K562 (cell line): ENCODE data around the gene MMS19. TPM values are rescaled to one million over a fixed set of nuclear protein-coding genes. Genes with fewer than 3 reads are reported as not detected.

Experiments
- ATAC-seq: fragments of 200-7000 bp; cut with Tn5 transposase; 3 replicates; pipeline ENCODE4 v1.9.1; 2020; ENCODE audit warnings: moderate library complexity
- BruUV-seq: library from RNA; stranded (reverse); fragments of 400-500 nt; replicated peaks from 2 replicates; lab custom pipeline; 2021; lab: Mats Ljungman, UMichigan
- CTCF ChIA-PET: fragments of 300-600 bp; formaldehyde crosslinking; extraction: SDS; loops from one replicate; lab custom pipeline; 2021; ENCODE audit warnings: low intra/inter-chr PET ratio; lab: Yijun Ruan, JAX
- POLR2A ChIA-PET: fragments of 300-600, 350-650 bp; sonication (Branson Sonifier 250); formaldehyde crosslinking; extraction: SDS; loops from one replicate; lab custom pipeline; 2021; ENCODE audit warnings: antibody characterized with exemption, inconsistent platforms; lab: Yijun Ruan, JAX
- DNase-seq, 4 experiments: peaks; one replicate each; pipeline versions ENCODE4 v3.0.0 to v3.0.0-alpha.2; 2011 to 2018; ENCODE audit warnings: low spot score in 3 of 4, mixed read lengths in 3 of 4; ENCODE audit errors: extremely low read depth in 1 of 4
- FAIRE-seq: peaks from 2 replicates; lab custom pipeline; 2011; peaks lifted over from hg19 to GRCh38; lab: Jason Lieb, UNC
- H2AFZ ChIP-seq: 2 replicates; pipeline ENCODE4 v1.6.0; 2011; ENCODE audit warnings: low read depth, low read length, control low read depth, inconsistent platforms
- H3K27ac ChIP-seq: fragments of 200-600 bp; 3 replicates; pipeline ENCODE4 v1.8.0; 2011; ENCODE audit warnings: low read depth, mild to moderate bottlenecking, control low read depth, inconsistent platforms, low read length, moderate library complexity, mixed read lengths; ENCODE audit errors: extremely low read depth
- H3K27me3 ChIP-seq, 2 experiments: fragments of 300-600 bp in 1 of 2; 2 replicates in 1 of 2; 3 replicates in 1 of 2; pipeline versions ENCODE4 v1.6.0 to v1.8.0; 2011; ENCODE audit warnings: inconsistent platforms in 2 of 2, low read length in 2 of 2, mild to moderate bottlenecking in 1 of 2, mixed read lengths in 1 of 2, moderate library complexity in 1 of 2; ENCODE audit not compliant: control insufficient read depth in 2 of 2, insufficient read depth in 2 of 2
- H3K36me3 ChIP-seq: fragments of 300-600 bp; 3 replicates; pipeline ENCODE4 v1.8.0; 2011; ENCODE audit warnings: mild to moderate bottlenecking, low read length, inconsistent platforms; ENCODE audit not compliant: control insufficient read depth, insufficient read depth
- H3K4me1 ChIP-seq, 2 experiments: fragments of 200-600 bp in 1 of 2; replicated peaks in 1 of 2; 2 replicates in 1 of 2; 3 replicates in 1 of 2; pipeline versions ENCODE4 v1.5.1 to v1.8.0; 2011; ENCODE audit warnings: inconsistent platforms in 2 of 2, low read length in 2 of 2, mild to moderate bottlenecking in 1 of 2, mixed read lengths in 1 of 2, moderate library complexity in 1 of 2; ENCODE audit not compliant: control insufficient read depth in 2 of 2, insufficient read depth in 2 of 2
- H3K4me2 ChIP-seq: 2 replicates; pipeline ENCODE4 v1.6.1; 2011; ENCODE audit warnings: low read length, control low read depth, inconsistent platforms, mixed read lengths; ENCODE audit not compliant: insufficient read depth
- H3K4me3 ChIP-seq: fragments of 200-600 bp; sonication (generic), shearing (Covaris generic); 2 replicates; pipeline ENCODE4 v1.5.1; 2016; ENCODE audit warnings: control low read depth, inconsistent platforms
- H3K79me2 ChIP-seq: fragments of 200-600 bp; 3 replicates; pipeline ENCODE4 v1.8.0; 2011; ENCODE audit warnings: low read length, inconsistent platforms; ENCODE audit not compliant: control insufficient read depth, insufficient read depth
- H3K9ac ChIP-seq, 2 experiments: 2 replicates each; pipeline versions ENCODE4 v1.6.0 to v1.6.1; 2011; ENCODE audit warnings: low read depth in 2 of 2, low read length in 2 of 2, control low read depth in 1 of 2, inconsistent platforms in 1 of 2, mild to moderate bottlenecking in 1 of 2, mixed read lengths in 1 of 2; ENCODE audit not compliant: insufficient read depth in 1 of 2
- H3K9me1 ChIP-seq: one replicate; pipeline ENCODE4 v1.6.0; 2011; ENCODE audit warnings: inconsistent platforms, mild to moderate bottlenecking, low read length, moderate library complexity; ENCODE audit not compliant: control insufficient read depth, insufficient read depth
- H3K9me3 ChIP-seq: replicated peaks from 2 replicates; pipeline ENCODE4 v1.5.1; 2011; ENCODE audit warnings: low read depth, low read length, inconsistent platforms; ENCODE audit not compliant: control insufficient read depth, insufficient read depth
- H4K20me1 ChIP-seq: replicated peaks from 2 replicates; pipeline ENCODE4 v1.6.1; 2011; ENCODE audit warnings: low read length, inconsistent platforms, mixed read lengths; ENCODE audit not compliant: control insufficient read depth, insufficient read depth
- ATF1 ChIP-seq, 2 experiments: fragments of 450-650 bp in 1 of 2; IDR thresholded peaks; 2 replicates each; pipeline ENCODE4 v1.6.1; 2016; ENCODE audit warnings: missing compliant biosample characterization in 1 of 2, missing genetic modification characterization in 1 of 2
- CBFB ChIP-seq: sonication (generic); formaldehyde crosslinking; IDR thresholded peaks from 2 replicates; pipeline ENCODE4 v1.4.0; 2020; ENCODE audit warnings: mild to moderate bottlenecking, missing genetic modification reagents
- CREM ChIP-seq: IDR thresholded peaks from 2 replicates; pipeline ENCODE4 v1.6.1; 2014; ENCODE audit warnings: antibody characterized with exemption, low read depth
- HDAC6 ChIP-seq: IDR thresholded peaks from 2 replicates; pipeline ENCODE4 v1.6.1; 2012; ENCODE audit warnings: low read depth, mild to moderate bottlenecking, control low read depth, inconsistent platforms, low read length, moderate library complexity
- HSF4 ChIP-seq: fragments of 250-450 bp; sonication (Bioruptor Pico); IDR thresholded peaks from 2 replicates; pipeline ENCODE4 v2.1.2; 2022; ENCODE audit warnings: mild to moderate bottlenecking, moderate library complexity, borderline replicate concordance
- IRF9 ChIP-seq: fragments of 450-650 bp; IDR thresholded peaks from 2 replicates; pipeline ENCODE4 v1.6.1; 2016; ENCODE audit warnings: missing biosample characterization, missing genetic modification characterization
- MYBL2 ChIP-seq, 2 experiments: fragments of 450-650 bp in 1 of 2; sonication (generic) in 1 of 2; formaldehyde crosslinking in 1 of 2; IDR thresholded peaks; 2 replicates each; pipeline versions ENCODE4 v1.6.1 to v1.8.1; 2017 to 2022; ENCODE audit warnings: borderline replicate concordance in 1 of 2, inconsistent platforms in 1 of 2, low read depth in 1 of 2, mild to moderate bottlenecking in 1 of 2, missing genetic modification reagents in 1 of 2, moderate library complexity in 1 of 2
- SAP30 ChIP-seq: fragments of 200-600 bp; sonication (generic); IDR thresholded peaks from 2 replicates; pipeline ENCODE4 v1.6.1; 2012; ENCODE audit warnings: borderline replicate concordance, low read depth, mild to moderate bottlenecking, moderate library complexity, low read length, control low read depth, inconsistent platforms; ENCODE audit not compliant: insufficient read depth, poor library complexity, severe bottlenecking
- SREBF1 ChIP-seq: fragments of 150-350 bp; IDR thresholded peaks from 2 replicates; pipeline ENCODE4 v1.6.1; 2014; ENCODE audit warnings: antibody characterized with exemption, low read depth, low read length, borderline replicate concordance
- TARDBP ChIP-seq: fragments of 450-650 bp; IDR thresholded peaks from 2 replicates; pipeline ENCODE4 v1.6.1; 2016
- TGIF2 ChIP-seq: sonication (generic); formaldehyde crosslinking; IDR thresholded peaks from 2 replicates; pipeline ENCODE4 v1.8.1; 2022; ENCODE audit warnings: mild to moderate bottlenecking, missing genetic modification reagents, moderate library complexity
- USF1 ChIP-seq: sonication (generic); formaldehyde crosslinking; IDR thresholded peaks from 2 replicates; pipeline ENCODE4 v1.9.0; 2022; ENCODE audit warnings: mild to moderate bottlenecking, missing genetic modification reagents
- ZNF121 ChIP-seq: sonication (generic); formaldehyde crosslinking; conservative IDR thresholded peaks from 2 replicates; pipeline ENCODE4 v1.8.0; 2022; ENCODE audit warnings: missing genetic modification reagents
- ZNF699 ChIP-seq: fragments of 250-450 bp; sonication (Bioruptor Pico); IDR thresholded peaks from 2 replicates; pipeline ENCODE4 v1.8.0; 2021; ENCODE audit warnings: mild to moderate bottlenecking, moderate library complexity; ENCODE audit not compliant: insufficient replicate concordance
- ZNF778 ChIP-seq: fragments of 450-650 bp; formaldehyde crosslinking; IDR thresholded peaks from 2 replicates; pipeline ENCODE4 v1.4.0; 2020; ENCODE audit warnings: mild to moderate bottlenecking, moderate library complexity
- WGBS: fragments of 100-300 bp; shearing (Covaris generic); methylation state at CpG from one replicate; pipeline ENCODE4 v1.1.6; 2016; ENCODE audit warnings: low coverage, mixed read lengths; ENCODE audit not compliant: insufficient coverage; ENCODE audit errors: missing lambda C conversion rate; 5-methylcytosine and 5-hydroxymethylcytosine counted together
- in situ Hi-C: fragments of 300-500 bp; cut with MboI; formaldehyde crosslinking; loops from 4 replicates; pipeline ENCODE4 v1.15.0; 2018; ENCODE audit warnings: inconsistent platforms, mixed read lengths
- intact Hi-C: fragments of 100-400 bp; cut with micrococcal nuclease; formaldehyde crosslinking; loops from 2 replicates; pipeline ENCODE4 v1.14.2; 2022
- polyA plus RNA-seq, 8 experiments: library from polyadenylated mRNA; depleted of rRNA in 4 of 8; stranded (reverse) in 5 of 8; unstranded in 3 of 8; fragments of >200 nt; fragmentation: Nextera tagmentation in 2 of 8; fragmentation: Illumina TruSeq in 1 of 8; extraction: Ambion mirVana in 2 of 8; extraction: Trizol in 1 of 8; gene quantifications; 2 replicates each; pipeline versions ENCODE4 v1.2.1 to v1.2.3, GENCODE V29; 2011 to 2014; ENCODE audit warnings: inconsistent platforms in 1 of 8, missing spikeins in 1 of 8
- total RNA-seq, 7 experiments: library from RNA; depleted of rRNA in 6 of 7; stranded (reverse); fragments of >200 nt in 6 of 7; fragmentation: Illumina TruSeq in 2 of 7; extraction: Trizol in 2 of 7; gene quantifications; 2 replicates each; pipeline versions ENCODE4 v1.2.1 to v1.2.3, GENCODE V29; 2011 to 2021; ENCODE audit warnings: low replicate concordance in 1 of 7

The MMS19 gene
- total and polyA plus RNA-seq, 9 of the 15 experiments (the other 6 are each of a cell fraction or from before 2014, with no cell fraction given): 40.1 to 110 (median 62.9) TPM

GRCh38 chr10:97502916-97503315 is 4.7 kb upstream of the MMS19 start:
- in situ Hi-C loops: no loop called here
- no peak overlapping the region for H2AFZ ChIP-seq
- FAIRE-seq (no peak), ATAC-seq (no peak), DNase-seq (no peak)
- no peak overlapping the region for H3K4me3 ChIP-seq
- H4K20me1 ChIP-seq: peaks cover 6% of the 10 kb centered on the region; the same call in 1 of the 2 replicates
- ChIA-PET POLR2A (no interaction called here), CTCF (no interaction called here)
- H3K27ac ChIP-seq: no peak overlapping the region
- no peak overlapping the region for H3K4me2 ChIP-seq
- TF ChIP-seq SAP30: no peak
- TF ChIP-seq ZNF121: peak; percentile 56; the same call in 1 of the 2 replicates
- peaks cover 6 to 26% of the 10 kb centered on the region in 2 experiments; a peak in 3 of 5 replicates for H3K27me3 ChIP-seq
- no peaks in the 10 kb centered on the region for H3K9me1 ChIP-seq
- H3K9me3 ChIP-seq: no peaks in the 10 kb centered on the region
- 14% methylated on average over 6 of the region's 6 CpGs for WGBS
- no TSS peak for BruUV-seq
- intact Hi-C loops: no loop called here
- no peaks in the 10 kb centered on the region for H3K36me3 ChIP-seq
- H3K9ac ChIP-seq: no peak overlapping the region
- H3K4me1 ChIP-seq: peaks cover 0 to 17% of the 10 kb centered on the region in 2 experiments; a peak in 3 of 5 replicates
- peaks cover 3% of the 10 kb centered on the region for H3K79me2 ChIP-seq

- Histone ChIP-seq H4K20me1 (peaks cover 7% of the 10 kb centered on the region; the same call in 1 of the 2 replicates), H3K4me3 (no peak overlapping the region), H3K9ac (no peak overlapping the region), H3K9me3 (no peaks in the 10 kb centered on the region), H2AFZ (no peak overlapping the region), H3K27me3 (peaks cover 6 to 26% of the 10 kb centered on the region in 2 experiments; a peak in 3 of 5 replicates), H3K9me1 (no peaks in the 10 kb centered on the region), H3K4me1 (peaks cover 3 to 27% of the 10 kb centered on the region in 2 experiments; a peak in 3 of 5 replicates), H3K79me2 (peaks cover 30% of the 10 kb centered on the region), H3K4me2 (no peak overlapping the region), H3K27ac (no peak overlapping the region), H3K36me3 (peaks cover 7% of the 10 kb centered on the region; the same call in 1 of the 3 replicates)
- ATAC-seq (no peak), FAIRE-seq (no peak), DNase-seq (no peak)
- CTCF ChIA-PET: interaction anchor here (0.6 kb wide), 1 partner anchor 52 kb away, joined by 6 read pairs; no protein-coding TSS in a partner anchor
- no CpG with 5 or more reads among the region's 2 CpGs for WGBS
- POLR2A ChIA-PET: interaction anchor here (0.5 to 1.5 kb wide), 2 partner anchors 10 to 73 kb away, joined by 3 to 6 read pairs; no protein-coding TSS in a partner anchor
- in situ Hi-C loops: no loop called here
- intact Hi-C loops: no loop called here
- BruUV-seq: no TSS peak
- no peak for TF ChIP-seq CREM
- no peak for TF ChIP-seq ATF1 (CRISPR knock-in tag; IDR thresholded peaks at IDR 0.05)
- no peak for TF ChIP-seq ATF1 (tag; IDR thresholded peaks at IDR 0.05)
- TF ChIP-seq HSF4 (CRISPR knock-in tag): no peak
- TF ChIP-seq MYBL2 (IDR thresholded peaks at IDR 0.05; ENCODE audit: low read depth): no peak
- TF ChIP-seq MYBL2 (CRISPR knock-in tag; IDR thresholded peaks at IDR 0.05; ENCODE audit: borderline replicate concordance): no peak
- TF ChIP-seq CBFB (CRISPR knock-in tag): no peak
- no peak for TF ChIP-seq ZNF699 (CRISPR knock-in tag)
- TF ChIP-seq TARDBP: no peak
- TF ChIP-seq IRF9 (tag): no peak
- TF ChIP-seq TGIF2: no peak
- TF ChIP-seq ZNF778 (CRISPR knock-in tag): no peak
- TF ChIP-seq HDAC6: no peak
- TF ChIP-seq SREBF1: no peak
- no peak for TF ChIP-seq USF1 (CRISPR knock-in tag)
Measured at GRCh38 chr10:97500297-97500575, 2.0 kb upstream of the MMS19 start.
